ENCODE measurements around the gene PRKCA.

Gene PRKCA

GRCh38 chr17:66459811-66460270 is 157.4 kb downstream of the PRKCA start:
- Histone ChIP-seq H3K4me3 (ENCODE audit: low read length) (no peak overlapping the region), H3K27me3 (ENCODE audit: low read depth, low read length) (no peaks in the 10 kb centered on the region), H3K79me2 (ENCODE audit: low read length) (no peaks in the 10 kb centered on the region), H3K27ac (ENCODE audit: low read length) (no peak overlapping the region), H3K4me1 (ENCODE audit: low read length) (peaks cover 3% of the 10 kb centered on the region; the same call in 1 of the 2 replicates), H3K4me2 (ENCODE audit: low read length) (no peak overlapping the region), H4K20me1 (ENCODE audit: insufficient read depth, low read length) (no peaks in the 10 kb centered on the region), H3K36me3 (replicated peaks; ENCODE audit: low read depth, low read length) (no peaks in the 10 kb centered on the region), H3K9me3 (ENCODE audit: insufficient read depth, low read length) (peaks cover 14% of the 10 kb centered on the region; the same call in 1 of the 2 replicates), H3K9ac (ENCODE audit: low read length) (no peak overlapping the region), H2AFZ (ENCODE audit: low read depth, low read length) (no peak overlapping the region)
- TF ChIP-seq CTCF (IDR thresholded peaks at IDR 0.05; ENCODE audit: low read depth, low read length) (no peak), EZH2phosphoT487 (IDR thresholded peaks at IDR 0.05; ENCODE audit: low read depth) (no peak)

- H3K9ac ChIP-seq (ENCODE audit: low read length), result no peak overlapping the region
- no peaks in the 10 kb centered on the region for H3K27me3 ChIP-seq (ENCODE audit: low read depth, low read length)
- H3K27ac ChIP-seq (ENCODE audit: low read length), result no peak overlapping the region
- H2AFZ ChIP-seq (ENCODE audit: low read depth, low read length), result no peak overlapping the region
- H3K4me1 ChIP-seq (ENCODE audit: low read length), result peaks cover 3% of the 10 kb centered on the region; the same call in 1 of the 2 replicates
- no peak overlapping the region for H3K4me3 ChIP-seq (ENCODE audit: low read length)
- H4K20me1 ChIP-seq (ENCODE audit: insufficient read depth, low read length), result no peaks in the 10 kb centered on the region
- H3K9me3 ChIP-seq (ENCODE audit: insufficient read depth, low read length), result peaks cover 14% of the 10 kb centered on the region; the same call in 1 of the 2 replicates
- H3K4me2 ChIP-seq (ENCODE audit: low read length), result no peak overlapping the region
- TF ChIP-seq EZH2phosphoT487 (IDR thresholded peaks at IDR 0.05; ENCODE audit: low read depth), result no peak
- TF ChIP-seq CTCF (IDR thresholded peaks at IDR 0.05; ENCODE audit: low read depth, low read length), result no peak
- no peaks in the 10 kb centered on the region for H3K36me3 ChIP-seq (replicated peaks; ENCODE audit: low read depth, low read length)
- no peaks in the 10 kb centered on the region for H3K79me2 ChIP-seq (ENCODE audit: low read length)
These were observed 158.1 kb downstream of the PRKCA start for GRCh38 chr17:66460558-66460957.

- Histone ChIP-seq H4K20me1 (ENCODE audit: insufficient read depth, low read length) (no peaks in the 10 kb centered on the region), H2AFZ (ENCODE audit: low read depth, low read length) (no peak overlapping the region), H3K4me2 (ENCODE audit: low read length) (no peak overlapping the region), H3K27me3 (ENCODE audit: low read depth, low read length) (no peaks in the 10 kb centered on the region), H3K9me3 (ENCODE audit: insufficient read depth, low read length) (peaks cover 14% of the 10 kb centered on the region; the same call in 1 of the 2 replicates), H3K36me3 (replicated peaks; ENCODE audit: low read depth, low read length) (no peaks in the 10 kb centered on the region), H3K4me1 (ENCODE audit: low read length) (peaks cover 4% of the 10 kb centered on the region; the same call in 1 of the 2 replicates), H3K9ac (ENCODE audit: low read length) (no peak overlapping the region), H3K79me2 (ENCODE audit: low read length) (no peaks in the 10 kb centered on the region), H3K27ac (ENCODE audit: low read length) (no peak overlapping the region), H3K4me3 (ENCODE audit: low read length) (no peak overlapping the region)
- TF ChIP-seq EZH2phosphoT487 (IDR thresholded peaks at IDR 0.05; ENCODE audit: low read depth) (no peak), CTCF (IDR thresholded peaks at IDR 0.05; ENCODE audit: low read depth, low read length) (no peak)
These were observed 159.1 kb downstream of the PRKCA start for GRCh38 chr17:66461343-66461995.

- Histone ChIP-seq H3K9ac (ENCODE audit: low read length) (no peak overlapping the region), H3K27me3 (ENCODE audit: low read depth, low read length) (no peaks in the 10 kb centered on the region), H2AFZ (ENCODE audit: low read depth, low read length) (no peak overlapping the region), H3K4me3 (ENCODE audit: low read length) (no peak overlapping the region), H3K4me2 (ENCODE audit: low read length) (no peak overlapping the region), H3K27ac (ENCODE audit: low read length) (no peak overlapping the region), H3K4me1 (ENCODE audit: low read length) (peaks cover 9% of the 10 kb centered on the region), H4K20me1 (ENCODE audit: insufficient read depth, low read length) (no peaks in the 10 kb centered on the region), H3K36me3 (replicated peaks; ENCODE audit: low read depth, low read length) (no peaks in the 10 kb centered on the region), H3K9me3 (ENCODE audit: insufficient read depth, low read length) (peaks cover 10% of the 10 kb centered on the region; the same call in 1 of the 2 replicates), H3K79me2 (ENCODE audit: low read length) (no peaks in the 10 kb centered on the region)
- TF ChIP-seq EZH2phosphoT487 (IDR thresholded peaks at IDR 0.05; ENCODE audit: low read depth) (no peak), CTCF (IDR thresholded peaks at IDR 0.05; ENCODE audit: low read depth, low read length) (no peak)
These were observed 159.6 kb downstream of the PRKCA start for GRCh38 chr17:66462010-66462409.
